ENCODE measurements around the gene ANKMY1.

The ANKMY1 gene

GRCh38 chr2:240431661-240432424 lies 125.9 kb downstream of the ANKMY1 start:
- no peak for DNase-seq

GRCh38 chr2:240431271-240431660 lies 126.5 kb downstream of the ANKMY1 start:
- no peak for DNase-seq

GRCh38 chr2:240430595-240430994 lies 127.2 kb downstream of the ANKMY1 start:
- no peak for DNase-seq

- DNase-seq: no peak
These were observed 127.8 kb downstream of the ANKMY1 start for GRCh38 chr2:240429872-240430491.
